Inflammatory macrophage (primary cell): ENCODE measurements around the gene ADGRF5.
"Not testable (repeated sequence)": the region's sequence is repeated elsewhere in the genome, so short reads cannot be mapped to it uniquely, and the experiment has no call there.

Experiments
- DNase-seq, 2 donors: peaks; one replicate each; pipeline ENCODE4 v3.0.0-alpha.2; 2020 to 2022

Gene ADGRF5

GRCh38 chr6:46882645-46883044 is 39.1 kb downstream of the ADGRF5 start:
- DNase-seq: no peak

DNA sequence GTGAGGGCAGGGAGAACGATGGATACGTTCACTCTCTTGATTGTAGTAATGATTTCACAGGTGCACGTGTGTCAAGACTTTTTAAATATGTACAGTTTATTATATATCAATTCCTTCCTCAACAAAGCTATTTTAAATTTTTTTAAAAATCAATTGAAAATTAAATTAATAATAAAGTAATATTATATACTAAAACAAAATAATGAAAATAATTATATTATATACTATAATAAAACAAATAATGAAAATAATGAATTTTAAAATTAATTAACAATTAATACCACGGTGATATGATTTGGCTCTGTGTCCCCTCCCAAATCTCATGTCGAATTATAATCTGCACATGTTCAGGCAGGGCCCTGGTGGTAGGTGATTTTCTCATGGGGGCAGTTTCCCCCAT is 42.7 kb downstream of the ADGRF5 start:
- DNase-seq: no peak

DNA sequence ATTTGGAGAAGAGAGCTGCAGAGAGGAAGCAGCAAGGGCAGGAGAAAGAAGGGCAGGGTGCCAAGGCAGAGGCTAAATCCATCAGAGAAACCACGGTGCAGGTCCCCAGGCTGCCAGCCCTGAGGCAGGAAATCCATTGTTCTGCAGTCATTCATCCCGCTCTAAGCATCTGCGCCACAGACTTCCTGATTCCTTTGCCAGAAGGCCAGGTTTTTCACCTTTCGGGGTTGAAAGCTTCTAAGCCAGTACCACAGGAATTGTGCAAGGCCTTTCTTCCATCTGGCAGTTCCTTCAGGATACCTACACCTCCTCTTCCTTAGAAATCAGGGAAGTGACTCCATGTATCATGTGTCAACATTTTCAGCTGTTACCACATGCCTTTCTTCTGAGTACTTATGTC is 45.6 kb downstream of the ADGRF5 start:
- no peak for DNase-seq

GRCh38 chr6:46867411-46867810 is 54.3 kb downstream of the ADGRF5 start:
- no peak for DNase-seq

- no peak for DNase-seq
Measured at GRCh38 chr6:46865221-46865620, 56.5 kb downstream of the ADGRF5 start.

DNA sequence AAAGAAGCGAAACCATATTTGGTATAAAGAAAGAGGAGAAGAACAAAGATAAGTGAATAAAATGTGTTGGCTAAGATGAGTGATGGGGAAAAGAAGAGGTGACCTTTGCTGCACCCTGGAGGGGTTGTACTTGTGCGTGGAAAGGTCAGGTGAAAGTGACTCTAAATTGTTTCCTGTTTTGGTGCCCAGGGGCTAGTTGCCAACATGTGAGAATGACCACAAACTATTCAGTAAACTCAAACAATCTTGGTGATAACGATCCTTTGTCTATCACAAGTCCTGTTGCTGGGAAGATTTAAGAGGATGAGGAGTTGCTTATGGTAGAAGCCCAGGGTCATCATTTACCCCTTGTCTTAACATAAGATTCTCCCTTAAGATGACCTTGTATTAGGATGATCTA is 57.9 kb downstream of the ADGRF5 start:
- DNase-seq: no peak

- no peak for DNase-seq
Measured at GRCh38 chr6:46862381-46862780, 59.4 kb downstream of the ADGRF5 start.

DNA sequence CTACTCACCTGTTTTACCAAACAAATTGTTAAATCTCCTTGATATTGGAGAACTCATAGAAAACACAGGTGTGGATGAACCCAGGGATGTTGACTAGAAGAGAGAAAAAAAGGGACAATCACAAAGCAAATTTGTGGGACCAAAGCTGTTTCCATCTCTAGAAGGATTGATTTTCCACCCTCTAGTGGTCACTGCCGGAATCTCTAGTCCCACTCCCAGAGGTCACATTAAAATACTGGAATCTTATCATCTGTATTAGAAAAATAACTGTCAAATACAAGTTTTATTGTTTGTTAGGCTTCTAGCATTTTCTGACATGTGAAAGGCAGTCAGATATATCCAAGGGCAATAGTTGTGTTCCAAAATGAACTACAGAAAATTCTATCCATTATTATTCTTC is 65.8 kb downstream of the ADGRF5 start:
- peak; percentile 42 to 49 for DNase-seq

GRCh38 chr6:46851576-46851975 is 70.2 kb downstream of the ADGRF5 start:
- not testable (repeated sequence) for DNase-seq

GRCh38 chr6:46850792-46851191 is 70.9 kb downstream of the ADGRF5 start:
- DNase-seq: peak; percentile 24 to 33

GRCh38 chr6:46849361-46849690 is 72.4 kb downstream of the ADGRF5 start:
- DNase-seq: no peak

DNA sequence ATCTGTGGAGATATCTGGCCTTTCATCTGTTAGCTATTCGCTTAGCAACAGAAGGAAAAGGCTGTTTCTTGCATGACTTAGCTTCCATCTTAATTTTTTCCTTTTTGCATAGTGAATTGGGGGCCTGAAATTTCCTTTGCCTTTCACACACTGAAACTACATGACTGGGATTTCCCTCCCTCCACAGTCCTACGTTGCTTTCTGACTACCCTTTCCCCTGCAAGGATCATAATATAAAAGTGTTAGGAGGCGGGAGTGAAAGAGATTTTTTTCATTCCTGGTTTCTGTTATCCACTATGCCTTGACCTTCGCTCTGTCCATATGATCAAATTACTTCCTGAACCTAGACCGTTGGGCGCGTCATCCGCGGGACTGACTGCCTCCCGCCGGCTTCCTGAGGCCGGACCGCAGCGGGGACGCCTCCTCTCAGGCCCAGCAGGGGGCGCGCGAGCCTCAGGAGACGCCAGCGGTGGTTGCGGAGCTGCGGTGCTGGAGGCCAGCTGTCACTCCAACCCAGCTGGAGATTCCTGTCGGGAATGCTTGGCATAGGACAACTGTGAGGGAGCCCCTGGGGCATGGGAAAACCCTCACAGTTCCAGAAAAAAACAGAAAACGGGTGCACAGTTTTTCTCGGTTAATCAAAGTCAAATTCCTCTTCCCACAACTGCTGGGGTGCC is 72.9 kb downstream of the ADGRF5 start:
- DNase-seq: peak; percentile 82 to 86

DNA sequence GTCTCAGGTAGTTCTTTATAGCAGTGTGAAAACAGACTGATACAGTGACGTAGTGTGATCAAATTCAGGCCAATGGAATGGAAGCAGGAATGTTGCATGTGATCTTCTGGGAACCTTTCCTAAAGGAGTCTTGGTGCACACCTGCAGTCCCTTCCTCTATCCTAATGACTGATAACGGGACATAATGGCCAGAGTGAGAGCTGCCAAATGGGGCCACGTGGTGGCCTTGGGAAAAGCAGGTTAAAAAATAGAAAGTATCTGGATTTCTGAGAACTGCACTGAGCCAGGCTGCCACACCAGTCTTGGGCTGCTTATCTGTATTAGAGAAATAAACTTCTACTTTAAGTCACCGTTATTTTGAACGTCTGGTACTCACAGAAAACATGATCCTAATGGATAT is 76.6 kb downstream of the ADGRF5 start:
- DNase-seq: no peak

- DNase-seq: not testable (repeated sequence)
Measured at GRCh38 chr6:46842252-46842846, 79.4 kb downstream of the ADGRF5 start.

- DNase-seq: no peak
Measured at GRCh38 chr6:46838033-46838432, 83.7 kb downstream of the ADGRF5 start.

DNA sequence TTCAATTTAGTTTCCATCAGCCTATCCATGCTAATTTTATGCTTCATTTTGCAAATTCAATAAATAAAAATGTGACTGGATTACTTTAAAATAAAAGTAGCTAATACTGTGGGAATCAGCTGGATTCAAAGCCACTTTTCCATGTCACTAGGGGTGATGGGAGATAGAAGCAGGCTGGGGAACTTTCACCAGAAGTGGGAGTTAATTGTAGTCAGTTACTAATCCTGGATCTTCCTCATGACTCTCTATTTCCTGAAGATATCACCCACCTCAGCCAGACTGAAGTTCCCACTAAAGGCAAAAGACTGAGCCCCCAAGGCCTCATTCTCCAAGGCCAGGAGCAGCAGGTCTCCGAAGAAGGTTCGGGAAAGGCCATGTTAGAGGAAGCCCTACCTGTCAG is 86.7 kb downstream of the ADGRF5 start:
- DNase-seq: peak in 1 of 2 donors; percentile 7

GRCh38 chr6:46834257-46834916 is 87.4 kb downstream of the ADGRF5 start:
- not testable (repeated sequence) for DNase-seq

GRCh38 chr6:46832816-46833215 is 88.9 kb downstream of the ADGRF5 start:
- no peak for DNase-seq

DNA sequence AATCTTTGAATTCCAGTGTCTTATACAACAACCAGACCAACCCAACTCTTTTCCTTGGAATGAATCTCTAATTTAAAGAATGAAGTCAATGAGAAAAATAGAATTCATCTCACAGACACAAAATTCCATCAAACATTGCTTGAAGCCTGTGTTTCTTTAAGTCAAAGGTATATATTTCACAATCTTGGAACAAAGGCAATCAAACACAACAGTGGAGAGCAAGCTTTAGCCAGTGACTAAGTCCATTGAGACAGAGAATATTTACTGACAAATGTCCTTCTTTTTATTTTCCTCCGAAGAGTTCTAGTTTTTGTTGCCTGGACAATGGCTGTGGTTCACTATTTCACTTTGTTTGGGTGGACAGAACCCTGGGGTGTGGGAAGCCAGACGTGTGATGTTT is 92.8 kb downstream of the ADGRF5 start:
- DNase-seq: no peak

- no peak for DNase-seq
Measured at GRCh38 chr6:46821458-46821881, 100.3 kb downstream of the ADGRF5 start.

GRCh38 chr6:46819561-46819960 is 102.2 kb downstream of the ADGRF5 start:
- DNase-seq: no peak

DNA sequence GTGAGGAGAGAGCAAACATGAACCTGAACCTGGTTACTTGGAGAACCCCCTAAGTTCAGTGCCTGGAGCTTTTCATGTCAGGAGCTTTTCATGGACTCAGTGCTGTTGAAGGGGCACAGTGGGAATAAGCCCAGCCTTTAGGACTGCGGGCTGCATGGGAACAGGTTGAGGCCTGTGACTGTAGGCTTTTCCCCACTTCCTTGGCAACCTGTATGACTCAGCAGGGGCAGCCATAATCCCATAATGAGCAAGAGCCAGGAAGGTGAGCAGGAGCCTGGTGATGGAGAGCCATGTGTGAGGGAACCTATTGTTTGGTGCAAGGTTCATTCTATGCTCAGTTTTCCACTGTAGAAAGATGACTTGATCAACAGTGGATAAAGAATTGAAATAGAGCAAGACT is 105.1 kb downstream of the ADGRF5 start:
- no peak for DNase-seq

DNA sequence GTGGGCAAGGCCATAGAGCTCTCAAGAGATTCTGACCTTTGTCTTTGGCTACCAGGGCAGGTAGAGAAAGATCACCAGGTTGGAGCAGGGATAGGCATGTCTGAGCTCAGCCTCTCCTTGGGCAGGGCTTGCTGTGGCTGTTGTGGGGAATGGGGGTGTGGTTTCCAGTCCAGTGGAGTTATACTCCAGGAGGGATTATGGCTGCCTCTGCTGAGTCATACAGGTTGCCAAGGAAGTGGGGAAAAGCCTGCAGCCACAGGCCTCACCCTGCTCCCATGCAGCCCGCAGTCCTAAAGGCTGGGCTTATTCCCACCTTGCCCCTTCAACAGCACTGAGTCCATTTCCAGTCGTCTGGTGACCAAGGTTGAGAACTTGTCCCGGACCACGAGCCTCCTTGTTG is 106.6 kb downstream of the ADGRF5 start:
- no peak for DNase-seq

DNA sequence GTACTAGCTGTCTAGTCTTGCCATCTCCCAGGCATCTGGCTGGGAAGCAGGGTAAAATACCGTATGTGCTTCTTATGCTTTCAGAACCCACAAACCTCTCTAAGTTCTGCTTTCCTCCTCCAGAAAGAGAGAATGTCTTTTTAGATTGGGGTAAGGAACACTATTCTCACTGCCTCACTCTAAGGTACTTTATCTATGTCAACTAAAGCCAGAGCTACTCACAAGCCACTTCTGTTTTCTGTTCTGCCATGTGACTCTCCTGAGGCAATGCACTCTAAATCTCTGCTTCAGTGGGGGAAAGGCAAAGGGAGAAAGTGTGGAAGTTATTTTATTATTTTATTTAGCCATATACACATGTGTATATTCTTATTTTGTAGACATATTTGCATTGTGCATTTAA is 112.9 kb downstream of the ADGRF5 start:
- DNase-seq: peak; percentile 49 to 57
